GM12874 (cell line): ENCODE results near the gene OR2V2.

ENCODE experiments used
- TF ChIP-seq, protein P1 (sequence below): IDR thresholded peaks from 2 replicates; pipeline ENCODE4 v1.5.1; 2011; ENCODE audit warnings: low read depth, mild to moderate bottlenecking, control low read depth, low read length, moderate library complexity; ENCODE audit not compliant: insufficient read depth

Gene OR2V2

GRCh38 chr5:181199881-181200638 lies 52.7 kb downstream of the OR2V2 start:
- TF ChIP-seq, protein P1, sequence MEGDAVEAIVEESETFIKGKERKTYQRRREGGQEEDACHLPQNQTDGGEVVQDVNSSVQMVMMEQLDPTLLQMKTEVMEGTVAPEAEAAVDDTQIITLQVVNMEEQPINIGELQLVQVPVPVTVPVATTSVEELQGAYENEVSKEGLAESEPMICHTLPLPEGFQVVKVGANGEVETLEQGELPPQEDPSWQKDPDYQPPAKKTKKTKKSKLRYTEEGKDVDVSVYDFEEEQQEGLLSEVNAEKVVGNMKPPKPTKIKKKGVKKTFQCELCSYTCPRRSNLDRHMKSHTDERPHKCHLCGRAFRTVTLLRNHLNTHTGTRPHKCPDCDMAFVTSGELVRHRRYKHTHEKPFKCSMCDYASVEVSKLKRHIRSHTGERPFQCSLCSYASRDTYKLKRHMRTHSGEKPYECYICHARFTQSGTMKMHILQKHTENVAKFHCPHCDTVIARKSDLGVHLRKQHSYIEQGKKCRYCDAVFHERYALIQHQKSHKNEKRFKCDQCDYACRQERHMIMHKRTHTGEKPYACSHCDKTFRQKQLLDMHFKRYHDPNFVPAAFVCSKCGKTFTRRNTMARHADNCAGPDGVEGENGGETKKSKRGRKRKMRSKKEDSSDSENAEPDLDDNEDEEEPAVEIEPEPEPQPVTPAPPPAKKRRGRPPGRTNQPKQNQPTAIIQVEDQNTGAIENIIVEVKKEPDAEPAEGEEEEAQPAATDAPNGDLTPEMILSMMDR = no peak

DNA sequence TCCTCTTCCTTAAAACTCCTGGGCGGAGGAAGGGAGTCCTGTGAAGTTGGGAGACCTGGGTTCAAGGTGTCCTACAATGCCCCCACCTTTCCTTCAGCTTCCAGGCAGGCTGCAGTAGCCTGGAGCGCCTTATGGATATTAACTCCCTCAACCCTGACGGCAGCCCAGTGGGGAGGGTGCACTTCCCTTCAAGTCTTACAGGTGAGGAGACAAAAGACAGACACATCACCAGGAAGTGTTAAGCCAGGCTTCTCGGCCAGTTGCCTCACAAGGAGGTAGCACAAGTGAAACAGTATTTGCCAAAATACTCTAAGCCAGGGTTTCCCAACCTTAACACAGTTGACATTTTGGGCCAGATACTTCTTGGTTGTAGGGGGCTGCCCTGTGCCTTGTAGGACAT lies 53.4 kb downstream of the OR2V2 start:
- TF ChIP-seq, protein P1 = no peak

GRCh38 chr5:181203093-181203711 lies 55.8 kb downstream of the OR2V2 start:
- TF ChIP-seq, protein P1 = no peak

DNA sequence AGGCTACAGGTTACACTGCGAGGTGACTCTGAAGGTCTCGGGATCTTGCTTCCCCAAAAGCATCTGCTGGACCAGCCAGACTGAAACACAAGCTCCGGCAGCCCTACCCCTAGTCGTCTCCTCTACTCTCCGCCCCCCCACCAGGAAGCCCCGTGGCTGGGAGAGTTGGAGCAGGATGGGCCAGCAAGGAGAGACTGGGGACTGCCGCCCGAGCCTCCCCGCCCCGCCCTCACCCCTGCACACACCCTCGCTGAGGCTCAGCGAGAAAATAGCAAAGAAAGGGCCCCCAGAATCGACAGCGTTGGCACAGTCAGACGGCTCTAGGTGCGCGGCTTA lies 56.4 kb downstream of the OR2V2 start:
- TF ChIP-seq, protein P1 = no peak

GRCh38 chr5:181204113-181204825 lies 56.9 kb downstream of the OR2V2 start:
- TF ChIP-seq, protein P1 = no peak

DNA sequence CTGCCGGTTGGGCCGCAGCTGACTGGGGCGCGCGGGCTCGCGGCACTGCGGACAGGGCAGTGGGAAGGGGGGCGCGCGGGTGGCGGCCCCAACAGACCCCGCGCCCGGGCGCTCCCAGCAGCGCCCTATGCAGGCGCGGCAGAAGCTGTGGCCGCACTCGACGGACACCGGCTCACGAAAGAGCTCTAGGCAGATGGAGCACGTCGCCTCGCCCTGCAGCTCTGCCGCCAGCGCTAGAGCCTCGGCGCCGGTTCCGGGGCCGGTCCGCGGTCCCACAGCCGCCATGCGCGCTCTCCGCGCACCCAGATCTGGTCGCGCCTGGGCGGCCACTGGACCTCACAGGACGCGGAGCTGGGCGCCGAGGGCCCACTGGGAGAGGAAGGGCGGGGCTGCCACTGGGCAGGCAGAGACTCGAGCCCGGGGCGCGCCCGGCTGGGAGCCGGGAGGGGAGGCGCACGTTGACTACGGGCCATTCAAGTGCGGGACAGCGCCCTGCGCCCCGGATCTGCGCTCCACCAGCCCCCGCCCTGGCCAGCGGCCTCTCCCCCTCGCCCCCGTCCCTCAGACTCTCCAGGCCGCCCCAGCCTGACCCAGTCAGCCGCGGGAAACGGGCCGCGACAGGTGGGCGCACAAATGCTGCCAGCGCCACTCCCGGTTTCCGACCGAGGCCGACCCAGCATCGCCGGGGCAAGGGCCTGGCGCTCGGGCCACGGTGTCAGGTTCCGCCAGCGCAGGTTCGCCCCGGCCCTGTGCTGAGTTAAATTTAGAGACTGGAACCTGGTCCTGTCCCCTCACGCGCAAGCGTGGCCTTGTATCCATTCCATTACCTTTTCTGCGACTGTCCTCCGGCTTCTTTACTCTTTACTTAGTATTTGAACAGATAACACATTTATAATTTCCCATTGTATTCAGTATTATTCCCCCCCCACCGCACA lies 57.7 kb downstream of the OR2V2 start, which contains the start of gene TRIM7:
Gene TRIM7 (minus strand): TSS at position 371 of the 935 bp plus-strand sequence. CDS start 86 bp downstream, at position 285.
- TF ChIP-seq, protein P1 = no peak
